ES-I3 (cell line): Measurements from ENCODE around the gene SIGMAR1.

Experiments used
- H3K36me3 ChIP-seq: 2 replicates; pipeline ENCODE4 v1.6.1; 2013; ENCODE audit warnings: mild to moderate bottlenecking, low read length, control low read depth, moderate library complexity; ENCODE audit not compliant: insufficient read depth
- H3K4me1 ChIP-seq: 2 replicates; pipeline ENCODE4 v1.6.1; 2013; ENCODE audit warnings: mild to moderate bottlenecking, control low read depth, low read length; ENCODE audit not compliant: insufficient read depth
- H3K9ac ChIP-seq: 2 replicates; pipeline ENCODE4 v1.6.1; 2013; ENCODE audit warnings: low read depth, mild to moderate bottlenecking, low read length, moderate library complexity
- H3K9me3 ChIP-seq: 2 replicates; pipeline ENCODE4 v1.6.1; 2013; ENCODE audit warnings: mild to moderate bottlenecking, low read length, moderate library complexity; ENCODE audit not compliant: control insufficient read depth, insufficient read depth

SIGMAR1 gene

DNA sequence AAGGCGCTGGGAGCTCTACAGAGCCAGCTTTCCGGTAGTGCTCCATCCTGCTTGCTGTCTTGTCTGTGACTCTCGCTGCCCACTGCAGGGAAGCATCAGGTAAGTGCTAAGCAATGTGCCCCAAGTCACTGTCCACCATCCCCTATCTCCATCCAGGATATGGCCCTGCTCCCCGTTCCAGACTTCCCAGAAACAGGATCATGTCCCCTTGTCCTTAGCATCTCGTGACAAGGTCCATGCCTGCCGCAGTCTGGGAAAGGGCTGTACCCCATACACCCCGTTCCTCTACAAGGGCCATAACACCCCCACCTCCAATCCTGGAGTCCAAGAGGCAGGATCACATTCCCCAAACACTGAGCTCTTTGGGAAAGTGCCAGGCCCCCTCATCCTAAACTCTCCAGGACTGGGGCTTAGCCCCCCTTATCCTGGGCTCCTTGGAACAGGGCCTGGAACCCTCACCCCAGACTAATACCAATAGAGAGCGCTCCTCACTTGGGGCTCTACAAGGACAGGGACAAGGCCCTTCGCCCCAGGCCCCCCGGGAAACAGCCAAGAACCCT is 26.3 kb downstream of the SIGMAR1 start:
- Histone ChIP-seq H3K9me3 (no peaks in the 10 kb centered on the region), H3K36me3 (no peaks in the 10 kb centered on the region), H3K4me1 (no peaks in the 10 kb centered on the region), H3K9ac (peak overlapping the region; percentile 79)

DNA sequence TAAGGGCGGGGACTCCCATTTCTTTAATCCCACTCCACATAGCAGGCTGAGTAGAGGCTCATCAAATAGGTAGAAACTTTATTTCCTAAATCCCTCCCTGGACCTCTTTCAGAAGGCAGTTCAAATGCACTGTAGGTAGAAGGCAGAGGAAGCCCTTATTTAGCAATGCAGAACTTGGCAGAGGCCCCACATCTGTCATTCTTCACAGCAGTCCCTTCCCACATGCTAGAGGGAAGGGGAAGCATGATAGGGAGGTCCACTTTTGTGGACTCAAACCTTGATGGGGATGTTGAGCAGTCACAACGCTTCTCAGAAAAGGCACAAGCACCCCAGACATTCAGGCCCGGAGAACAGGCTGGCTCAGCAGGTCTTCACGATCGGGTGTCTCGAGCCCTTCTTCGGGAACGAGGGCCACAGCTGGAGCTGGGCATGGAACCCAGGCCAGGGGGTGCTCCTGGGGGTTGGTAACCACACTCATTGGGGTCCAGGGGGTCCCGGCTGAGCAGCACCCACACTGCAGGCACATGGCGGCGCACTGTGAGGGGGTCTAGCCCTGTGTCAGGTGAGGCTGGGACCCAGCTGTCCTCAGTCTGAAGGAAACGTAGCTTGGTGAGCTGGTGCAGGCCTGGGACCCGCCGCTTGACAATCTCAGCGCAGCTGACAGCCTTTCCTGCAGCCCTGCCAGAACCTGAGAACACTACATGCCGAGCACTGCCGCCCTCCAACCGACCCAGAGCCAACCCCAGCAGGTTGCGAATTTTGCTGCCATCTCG is 27.0 kb downstream of the SIGMAR1 start:
- H3K36me3 ChIP-seq = no peaks in the 10 kb centered on the region
- H3K4me1 ChIP-seq = no peaks in the 10 kb centered on the region
- no peaks in the 10 kb centered on the region for H3K9me3 ChIP-seq
- H3K9ac ChIP-seq = peak overlapping the region; percentile 79; the same call in 1 of the 2 replicates

- Histone ChIP-seq H3K36me3 (no peaks in the 10 kb centered on the region), H3K9me3 (no peaks in the 10 kb centered on the region), H3K4me1 (peaks cover 5% of the 10 kb centered on the region; the same call in 1 of the 2 replicates), H3K9ac (no peak overlapping the region)
Measured at GRCh38 chr9:34607331-34607730, 30.3 kb downstream of the SIGMAR1 start.

DNA sequence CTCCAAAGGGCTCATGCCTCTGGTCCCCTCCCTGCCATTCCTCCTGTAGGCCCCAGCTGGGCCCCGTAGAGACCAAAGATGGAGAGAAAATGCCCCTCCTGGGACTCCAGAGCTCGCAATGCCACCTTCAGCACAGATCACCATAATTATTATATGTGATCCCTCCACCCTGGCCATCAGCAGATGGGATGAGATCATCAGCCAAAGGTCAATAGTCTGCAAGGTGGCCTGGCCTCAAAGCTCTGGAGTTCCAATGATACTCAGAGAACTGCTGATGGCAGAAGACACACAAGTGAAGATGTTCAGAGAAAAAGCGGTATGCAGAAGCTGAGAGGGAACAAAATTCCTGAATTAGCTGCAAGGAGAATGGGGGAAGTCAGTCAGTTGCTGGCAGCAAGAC is 30.7 kb downstream of the SIGMAR1 start:
- H3K9ac ChIP-seq = no peak overlapping the region
- no peaks in the 10 kb centered on the region for H3K9me3 ChIP-seq
- no peaks in the 10 kb centered on the region for H3K36me3 ChIP-seq
- H3K4me1 ChIP-seq = peaks cover 10% of the 10 kb centered on the region; the same call in 1 of the 2 replicates

GRCh38 chr9:34606190-34606589 is 31.4 kb downstream of the SIGMAR1 start:
- Histone ChIP-seq H3K4me1 (peaks cover 11% of the 10 kb centered on the region; the same call in 1 of the 2 replicates), H3K9ac (no peak overlapping the region), H3K36me3 (no peaks in the 10 kb centered on the region), H3K9me3 (no peaks in the 10 kb centered on the region)

- peaks cover 11% of the 10 kb centered on the region; the same call in 1 of the 2 replicates for H3K4me1 ChIP-seq
- H3K36me3 ChIP-seq = no peaks in the 10 kb centered on the region
- no peak overlapping the region for H3K9ac ChIP-seq
- H3K9me3 ChIP-seq = no peaks in the 10 kb centered on the region
Measured at GRCh38 chr9:34603610-34604231, 33.9 kb downstream of the SIGMAR1 start.

GRCh38 chr9:34601937-34602573 is 35.5 kb downstream of the SIGMAR1 start:
- H3K9me3 ChIP-seq = no peaks in the 10 kb centered on the region
- H3K36me3 ChIP-seq = no peaks in the 10 kb centered on the region
- H3K9ac ChIP-seq = no peak overlapping the region
- H3K4me1 ChIP-seq = peaks cover 11% of the 10 kb centered on the region; the same call in 1 of the 2 replicates

DNA sequence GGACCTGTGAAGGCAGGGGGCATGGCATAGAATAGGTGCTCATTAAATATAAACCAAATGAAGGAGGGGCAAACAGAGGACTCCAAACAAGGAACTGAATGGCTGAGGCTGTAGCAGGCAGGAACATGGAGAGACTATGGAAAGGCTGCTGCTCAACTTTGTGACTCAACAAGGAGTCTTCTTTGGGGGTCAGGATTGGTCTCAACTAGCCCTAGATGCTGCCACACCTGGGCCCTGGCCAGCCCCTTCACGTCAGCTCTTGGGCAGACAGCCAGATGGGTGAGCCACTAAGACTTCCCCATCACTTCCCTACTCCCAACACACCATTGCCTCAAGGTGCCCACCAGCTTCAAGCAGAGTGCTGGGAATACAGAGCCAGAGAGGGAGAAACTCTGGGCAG is 36.7 kb downstream of the SIGMAR1 start:
- Histone ChIP-seq H3K9ac (no peak overlapping the region), H3K4me1 (peaks cover 11% of the 10 kb centered on the region; the same call in 1 of the 2 replicates), H3K9me3 (no peaks in the 10 kb centered on the region), H3K36me3 (no peaks in the 10 kb centered on the region)

DNA sequence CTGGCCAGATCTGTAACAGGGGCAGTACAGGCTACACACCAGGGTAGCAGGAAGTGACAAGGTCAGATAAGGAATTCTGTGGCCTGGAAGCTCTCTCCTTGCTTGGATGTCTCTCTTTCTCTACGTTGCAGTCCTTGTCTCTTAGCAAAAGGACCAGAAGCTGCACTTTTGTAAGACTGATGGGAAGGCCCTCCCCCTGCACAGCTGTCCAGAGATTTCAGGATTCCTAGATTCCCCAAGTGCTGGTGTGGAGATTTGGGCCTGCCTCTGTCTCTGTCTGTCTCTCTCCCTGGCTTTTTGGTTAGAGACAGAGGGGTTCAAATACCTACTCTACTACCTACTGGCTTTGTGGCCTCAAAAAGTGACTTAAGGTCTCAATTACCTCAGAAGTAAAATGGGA is 38.0 kb downstream of the SIGMAR1 start:
- Histone ChIP-seq H3K36me3 (no peaks in the 10 kb centered on the region), H3K4me1 (peaks cover 11% of the 10 kb centered on the region; the same call in 1 of the 2 replicates), H3K9ac (no peak overlapping the region), H3K9me3 (no peaks in the 10 kb centered on the region)

DNA sequence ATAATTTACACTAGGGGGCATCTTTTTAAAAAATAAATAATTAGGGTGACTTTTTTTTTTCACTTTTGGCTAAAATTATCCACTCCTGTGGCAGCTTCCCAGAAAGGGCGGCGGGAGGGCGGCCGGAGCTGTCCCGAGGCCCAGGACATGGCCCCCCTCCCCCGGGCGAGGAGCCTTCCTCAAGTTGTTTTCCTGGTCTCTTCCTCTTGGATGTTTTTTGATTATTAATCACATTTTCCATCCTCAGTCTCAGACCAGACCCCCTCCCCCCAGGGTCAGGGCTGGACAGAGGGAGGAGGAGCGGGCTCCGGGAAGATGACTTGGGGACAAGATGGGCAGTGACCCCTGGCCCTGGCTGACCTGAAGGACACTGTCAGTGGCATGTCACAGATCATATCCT is 43.4 kb downstream of the SIGMAR1 start:
- peaks cover 10% of the 10 kb centered on the region for H3K4me1 ChIP-seq
- no peaks in the 10 kb centered on the region for H3K36me3 ChIP-seq
- no peak overlapping the region for H3K9ac ChIP-seq
- H3K9me3 ChIP-seq = no peaks in the 10 kb centered on the region

DNA sequence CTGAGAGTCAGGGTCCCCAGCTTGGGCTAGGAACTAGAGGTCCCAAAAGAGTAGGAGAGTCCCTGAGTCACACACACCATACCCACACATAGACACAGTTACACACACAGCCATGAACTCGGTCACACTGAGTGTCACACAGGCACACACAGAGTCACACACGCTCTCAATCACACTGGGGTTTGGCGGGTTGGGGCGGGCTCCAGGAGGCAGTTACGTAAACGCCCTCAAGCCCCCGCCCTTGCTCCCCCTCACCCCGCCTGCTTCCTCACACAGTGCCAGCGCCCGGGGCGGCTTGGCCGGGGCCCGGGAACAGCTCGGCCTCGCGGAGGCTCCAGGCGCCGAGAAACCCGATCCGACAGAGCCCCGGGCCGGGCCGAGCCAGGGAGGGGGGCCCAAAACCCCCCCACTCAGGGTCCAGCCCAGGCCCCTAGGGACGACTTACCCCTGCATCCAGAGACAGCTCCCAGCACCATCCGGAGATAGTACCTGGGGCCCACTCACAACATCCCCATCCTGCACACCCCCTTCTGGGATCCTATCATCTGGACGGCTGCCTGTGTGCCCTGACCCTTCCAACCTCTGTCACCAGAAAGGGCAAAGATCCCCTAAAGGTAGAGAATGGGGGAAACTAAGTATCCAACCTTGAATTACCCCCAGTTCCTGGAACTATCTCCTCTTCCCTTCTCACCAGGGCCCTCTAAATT is 44.5 kb downstream of the SIGMAR1 start:
- peak overlapping the region; percentile 19; the same call in 1 of the 2 replicates for H3K9ac ChIP-seq
- H3K9me3 ChIP-seq = no peaks in the 10 kb centered on the region
- H3K36me3 ChIP-seq = no peaks in the 10 kb centered on the region
- H3K4me1 ChIP-seq = peaks cover 15% of the 10 kb centered on the region

GRCh38 chr9:34591917-34592866 is 45.4 kb downstream of the SIGMAR1 start:
- Histone ChIP-seq H3K9me3 (no peaks in the 10 kb centered on the region), H3K4me1 (peaks cover 15% of the 10 kb centered on the region), H3K9ac (peak overlapping the region; percentile 14; the same call in 1 of the 2 replicates), H3K36me3 (no peaks in the 10 kb centered on the region)

DNA sequence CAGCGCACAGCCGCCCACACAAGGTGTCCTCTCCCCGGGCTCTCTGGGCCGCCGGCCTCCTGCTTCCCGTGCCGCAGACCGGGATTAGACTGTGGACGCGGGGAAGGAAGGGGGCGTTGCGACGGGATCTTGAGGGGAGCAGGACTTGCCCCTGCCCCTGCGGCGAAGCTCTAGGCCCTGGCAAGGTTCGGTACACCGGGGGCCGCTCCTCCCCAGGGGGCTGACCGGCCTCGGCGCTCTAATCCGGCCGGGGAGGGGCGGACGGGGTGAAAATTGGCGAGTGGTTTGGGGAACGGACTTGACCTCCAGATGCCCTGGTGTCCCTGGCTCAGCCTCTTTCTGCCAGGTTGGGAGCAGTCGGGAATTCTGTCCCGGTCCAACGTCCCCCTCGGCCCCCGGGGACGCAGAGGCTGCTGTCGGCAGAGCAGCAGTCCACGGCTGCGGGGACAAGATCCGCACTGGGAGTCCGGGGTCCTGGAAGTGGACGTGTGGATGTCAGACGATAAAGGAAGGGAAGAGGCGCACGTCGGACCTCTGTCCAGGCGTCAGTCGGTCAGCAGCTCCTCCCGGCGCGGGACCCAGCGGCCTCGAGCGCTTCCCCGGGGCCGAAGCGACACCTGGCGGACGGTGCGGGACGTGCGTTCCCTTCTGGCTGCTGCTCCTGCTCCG is 46.2 kb downstream of the SIGMAR1 start:
- Histone ChIP-seq H3K9ac (peak overlapping the region; percentile 76; the same call in 1 of the 2 replicates), H3K9me3 (no peaks in the 10 kb centered on the region), H3K4me1 (peaks cover 20% of the 10 kb centered on the region), H3K36me3 (no peaks in the 10 kb centered on the region)
